GM19324 (cell line): ENCODE data around the gene HEYL.
"Not testable (repeated sequence)": the region's sequence is repeated elsewhere in the genome, so short reads cannot be mapped to it uniquely, and the experiment has no call there.

Source experiments
- ATAC-seq: cut with Tn5 transposase; IDR thresholded peaks from one replicate; pipeline ENCODE4 v1.9.1; 2021; ENCODE audit warnings: mild to moderate bottlenecking, moderate library complexity; ENCODE audit not compliant: unreplicated experiment, low FRiP score

Gene HEYL

DNA sequence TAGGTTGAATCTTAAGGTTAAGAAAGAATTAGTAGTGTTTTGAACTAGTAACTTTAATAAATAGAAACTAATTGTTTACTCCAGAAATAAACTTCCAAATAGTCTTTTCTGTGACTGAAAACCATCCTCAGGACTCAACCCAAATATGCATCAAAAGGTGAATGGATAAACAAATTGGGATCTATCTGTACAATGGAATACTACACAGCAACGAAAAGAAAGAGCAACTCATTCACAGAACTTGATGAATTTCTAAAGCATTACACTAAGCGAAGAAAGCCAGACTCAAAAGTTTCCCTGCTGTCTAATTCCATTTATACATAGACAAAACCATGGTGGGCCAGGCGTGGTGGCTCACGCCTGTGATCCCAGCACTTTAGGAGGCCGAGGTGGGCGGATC, 25.0 kb downstream of the HEYL start:
- ATAC-seq, result no peak

DNA sequence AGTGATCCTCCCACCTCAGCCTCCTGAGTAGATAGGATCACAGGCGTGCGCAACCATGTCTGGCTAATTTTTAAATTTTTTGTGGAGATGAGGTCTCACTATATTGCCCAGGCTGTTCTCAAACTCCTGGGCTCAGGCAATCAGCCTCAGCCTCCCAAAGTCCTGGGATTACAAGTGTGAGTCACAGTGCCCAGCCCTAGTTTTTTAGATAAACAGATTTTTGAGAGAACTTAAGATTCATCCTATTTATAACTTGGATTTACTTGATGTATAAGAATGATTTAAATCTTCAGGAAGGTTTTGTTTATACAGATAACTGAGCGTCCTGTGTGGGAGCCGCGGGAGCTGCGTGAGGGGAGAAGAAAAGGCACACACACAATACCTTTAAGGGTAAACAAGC, 26.2 kb downstream of the HEYL start:
- no peak for ATAC-seq

DNA sequence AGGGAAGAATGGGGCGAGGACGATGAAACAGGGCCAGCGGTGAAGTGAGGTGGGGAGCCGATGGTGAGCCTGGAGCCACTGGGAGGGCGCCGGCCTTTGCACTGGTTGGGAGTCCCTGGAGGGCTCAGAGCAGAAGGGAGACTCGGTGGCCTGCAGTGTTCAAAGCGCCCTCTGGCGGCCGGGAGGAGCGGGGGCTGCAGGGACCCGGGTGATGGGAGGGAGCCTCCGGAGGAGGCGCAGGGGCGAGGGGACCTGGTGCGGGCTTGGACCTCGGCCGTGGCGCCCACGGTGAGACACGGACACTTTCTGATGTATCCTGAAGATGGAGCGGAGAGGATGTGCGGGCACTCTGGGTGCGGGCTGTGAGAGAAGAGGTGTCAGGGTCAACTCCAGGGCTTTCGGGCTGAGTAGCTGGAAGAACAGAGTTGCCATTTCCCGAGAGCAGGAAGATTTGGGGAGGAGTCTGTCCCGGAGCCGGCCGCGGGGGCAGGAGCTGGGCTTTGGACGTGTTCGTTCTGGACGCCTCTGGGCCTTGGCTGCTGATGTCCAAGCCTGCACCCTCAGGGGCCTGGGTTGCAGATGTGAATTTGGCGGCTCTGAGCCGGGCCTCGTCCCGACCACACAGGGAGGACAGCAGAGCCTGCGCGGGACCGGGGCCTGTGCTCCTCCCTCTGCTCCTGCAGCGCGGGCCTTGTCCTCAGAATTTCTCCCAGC, 29.7 kb downstream of the HEYL start:
- no peak for ATAC-seq

GRCh38 chr1:39608921-39609320, 30.5 kb downstream of the HEYL start:
- no peak for ATAC-seq

- not testable (repeated sequence) for ATAC-seq
These were observed 35.8 kb downstream of the HEYL start for GRCh38 chr1:39603677-39604076.

DNA sequence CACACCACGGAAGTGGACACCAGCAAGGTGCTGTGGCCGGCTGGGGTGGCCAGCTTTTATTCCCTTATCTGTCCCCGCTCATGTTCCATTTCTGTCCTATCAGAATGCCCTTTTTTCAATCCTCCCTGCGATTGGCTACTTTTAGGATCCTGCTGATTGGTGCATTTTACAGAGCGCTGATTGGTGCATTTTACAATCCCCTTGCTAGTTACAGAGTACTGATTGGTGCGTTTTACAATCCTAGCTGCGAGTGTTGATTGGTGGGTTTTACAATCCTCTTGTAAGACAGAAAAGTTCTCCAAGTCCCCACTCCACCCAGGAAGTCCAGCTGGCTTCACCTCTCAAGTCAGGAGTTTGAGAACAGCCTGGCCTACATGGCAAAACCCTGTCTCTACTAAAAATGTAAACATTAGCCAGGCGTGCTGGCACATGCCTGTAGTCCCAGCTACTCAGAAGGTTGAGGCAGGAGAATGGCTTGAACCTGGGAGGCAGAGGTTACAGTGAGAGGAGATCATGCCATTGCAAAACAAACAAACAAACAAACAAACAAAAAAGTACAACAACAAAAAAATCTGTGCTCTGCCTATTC, 37.7 kb downstream of the HEYL start:
- not testable (repeated sequence) for ATAC-seq

DNA sequence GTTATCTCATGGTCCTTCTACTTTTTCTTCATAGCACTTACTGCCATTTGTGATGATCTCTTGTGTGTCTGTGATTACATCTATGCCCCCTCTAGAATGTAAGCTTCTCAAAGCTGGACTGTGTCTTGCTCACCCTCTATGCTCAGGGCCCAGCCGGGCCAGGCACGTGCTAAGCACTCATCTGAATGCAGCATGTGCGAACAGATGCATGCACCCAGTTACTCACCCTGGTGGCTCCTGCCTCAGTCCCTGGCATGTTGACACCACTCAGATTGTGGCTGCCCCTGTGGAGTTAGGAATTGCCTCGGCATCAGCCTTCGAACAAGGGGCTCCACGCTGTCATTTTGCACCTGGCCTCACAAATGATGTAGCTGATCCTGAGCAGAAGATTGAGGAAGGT, 43.3 kb downstream of the HEYL start:
- ATAC-seq, result no peak

DNA sequence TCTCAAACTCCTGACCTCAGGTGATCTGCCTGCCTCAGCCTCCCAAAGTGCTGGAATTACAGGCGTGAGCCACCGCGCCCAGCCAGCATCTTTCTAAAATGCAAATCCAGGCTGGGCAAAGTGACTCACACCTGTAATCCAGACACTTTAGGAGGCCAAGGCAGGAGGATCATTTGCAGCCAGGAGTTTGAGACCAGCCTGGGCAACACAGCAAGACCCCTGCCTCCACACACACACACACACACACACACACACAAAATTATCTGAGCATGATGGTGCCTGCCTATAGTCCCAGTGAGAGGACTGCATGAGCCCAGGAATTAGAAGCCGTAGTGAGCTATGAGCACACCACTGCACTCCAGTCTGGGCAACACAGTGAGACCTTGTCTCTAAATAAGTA, 46.1 kb downstream of the HEYL start:
- ATAC-seq, result no peak

- ATAC-seq, result no peak
These were observed 47.4 kb downstream of the HEYL start for GRCh38 chr1:39592069-39592468.

GRCh38 chr1:39590546-39590945, 48.9 kb downstream of the HEYL start:
- no peak for ATAC-seq

- ATAC-seq, result no peak
These were observed 53.5 kb downstream of the HEYL start for GRCh38 chr1:39585933-39586332.

DNA sequence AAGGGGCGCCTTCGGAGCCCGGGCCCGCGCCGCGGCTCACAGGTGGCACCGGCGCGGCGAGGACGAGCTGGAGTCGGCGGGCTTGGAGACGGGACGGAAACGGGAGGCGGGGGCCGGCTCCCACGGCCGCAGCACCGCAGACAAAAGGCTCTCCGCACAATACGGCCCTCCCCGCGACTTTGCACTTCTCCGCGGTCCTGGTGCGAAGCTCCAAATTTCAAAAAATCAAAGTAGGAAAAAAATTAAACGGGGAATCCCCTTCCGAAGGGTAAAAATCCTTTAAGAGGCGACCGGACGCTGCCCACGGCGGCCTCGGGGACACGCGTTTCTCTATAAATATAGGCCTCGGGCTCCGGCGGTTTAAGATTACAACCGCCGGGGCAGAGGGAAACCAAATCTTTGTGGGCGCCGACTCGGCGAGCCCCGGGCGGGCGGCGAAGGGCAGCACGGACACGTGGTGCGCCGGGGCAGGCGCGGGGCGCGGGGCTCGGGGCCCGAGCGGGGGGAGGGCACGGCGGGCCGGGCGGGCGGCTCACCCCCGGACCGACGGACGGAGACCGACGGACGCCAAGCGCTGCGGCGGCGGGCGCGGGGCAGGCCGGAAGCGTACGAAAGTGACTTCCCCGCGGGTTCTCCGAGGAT, 63.3 kb downstream of the HEYL start:
- ATAC-seq, result peak; percentile 49

DNA sequence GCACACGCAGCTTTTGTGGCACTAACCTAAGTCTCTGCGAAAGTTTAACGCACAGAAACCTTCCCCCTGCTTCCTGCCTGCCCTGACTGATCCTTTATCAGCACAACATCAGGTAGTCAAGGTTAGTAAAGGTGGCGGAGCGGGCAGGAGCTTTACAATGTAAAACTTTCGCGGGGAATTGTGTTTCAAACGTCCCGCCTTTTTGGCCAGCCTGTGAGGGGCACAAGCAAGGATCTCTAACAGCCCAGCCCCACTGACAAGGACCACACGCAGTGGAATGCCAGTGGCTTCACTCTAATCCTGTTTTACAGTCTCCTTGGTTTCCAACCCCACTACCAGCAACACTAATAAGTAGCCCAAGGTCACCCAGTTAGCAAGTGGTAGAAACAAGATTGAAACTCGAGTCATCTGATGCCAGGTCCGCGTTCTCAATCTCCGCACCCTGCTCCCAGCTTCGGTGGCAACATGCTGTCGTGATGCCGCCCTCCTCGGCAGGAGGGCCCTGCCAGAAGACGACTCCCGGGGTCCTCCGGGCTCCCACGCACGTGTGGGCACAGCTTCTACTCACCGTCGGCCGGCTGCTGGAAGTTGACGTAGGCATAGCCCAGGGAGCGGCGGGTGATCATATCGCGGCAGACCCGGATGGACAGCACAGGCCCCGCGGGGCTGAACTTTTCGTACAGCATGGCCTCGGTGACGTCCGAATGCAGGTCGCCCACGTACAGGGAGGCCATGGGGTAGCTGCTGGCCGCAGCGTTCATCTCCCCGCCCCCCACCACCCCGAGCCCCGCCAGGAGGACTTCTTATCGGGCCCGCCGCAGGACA, 64.0 kb downstream of the HEYL start:
- no peak for ATAC-seq

DNA sequence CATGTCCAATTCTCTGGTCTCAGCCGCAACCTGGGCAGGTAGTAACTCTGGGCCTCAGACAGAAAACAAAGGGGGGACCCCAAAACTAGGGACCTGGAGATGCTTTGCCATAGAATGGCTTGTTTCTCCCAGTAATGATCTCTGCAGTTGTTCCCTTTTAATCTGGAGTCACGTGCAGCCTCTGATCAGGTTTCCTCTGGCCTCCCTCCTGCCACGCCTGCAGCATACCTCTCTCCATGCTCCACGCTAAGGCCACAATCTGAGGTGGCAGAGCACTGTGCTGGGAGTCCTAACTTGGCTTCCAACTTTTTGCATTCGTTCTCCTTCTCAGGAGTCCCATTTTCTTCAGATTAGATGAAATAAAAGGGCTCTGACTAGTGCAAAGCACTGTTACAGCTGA, 64.8 kb downstream of the HEYL start:
- no peak for ATAC-seq
